MM.1S (cell line): Measurements from ENCODE around the gene WDR82.

Experiments
- EZH2phosphoT487 ChIP-seq: fragments of 300-600 bp; sonication (generic); IDR thresholded peaks from 2 replicates; pipeline ENCODE4 v1.6.1; 2018; ENCODE audit warnings: antibody characterized with exemption, low read length
- TF ChIP-seq, protein P1 (sequence below): fragments of 300-600 bp; sonication (generic); IDR thresholded peaks from 2 replicates; pipeline ENCODE4 v1.5.1; 2016; ENCODE audit warnings: antibody characterized with exemption, low read length, mixed read lengths

DNA sequence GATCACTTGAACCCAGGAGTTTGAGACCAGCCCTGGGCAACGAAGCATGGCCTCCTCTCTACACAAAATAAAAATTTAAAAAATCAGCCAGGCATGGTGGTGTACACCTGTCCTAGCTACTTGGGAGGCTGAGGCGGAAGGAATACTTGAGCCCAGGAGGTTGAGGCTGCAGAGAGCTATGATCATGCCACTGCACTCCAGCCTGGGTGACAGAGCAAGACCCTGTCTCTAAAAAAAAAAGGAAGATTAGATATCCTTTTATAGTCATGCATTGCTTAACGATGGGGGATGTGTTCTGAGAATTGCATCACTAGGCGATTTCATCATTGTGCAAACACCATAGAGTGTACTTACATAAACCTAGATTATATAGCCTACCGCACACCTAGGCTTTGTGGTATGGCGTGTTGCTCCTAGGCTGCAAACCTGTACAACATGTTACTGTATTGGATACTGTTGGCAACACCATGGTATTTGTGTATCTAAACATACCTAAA lies 67.9 kb downstream of the WDR82 start:
- TF ChIP-seq, protein P1, sequence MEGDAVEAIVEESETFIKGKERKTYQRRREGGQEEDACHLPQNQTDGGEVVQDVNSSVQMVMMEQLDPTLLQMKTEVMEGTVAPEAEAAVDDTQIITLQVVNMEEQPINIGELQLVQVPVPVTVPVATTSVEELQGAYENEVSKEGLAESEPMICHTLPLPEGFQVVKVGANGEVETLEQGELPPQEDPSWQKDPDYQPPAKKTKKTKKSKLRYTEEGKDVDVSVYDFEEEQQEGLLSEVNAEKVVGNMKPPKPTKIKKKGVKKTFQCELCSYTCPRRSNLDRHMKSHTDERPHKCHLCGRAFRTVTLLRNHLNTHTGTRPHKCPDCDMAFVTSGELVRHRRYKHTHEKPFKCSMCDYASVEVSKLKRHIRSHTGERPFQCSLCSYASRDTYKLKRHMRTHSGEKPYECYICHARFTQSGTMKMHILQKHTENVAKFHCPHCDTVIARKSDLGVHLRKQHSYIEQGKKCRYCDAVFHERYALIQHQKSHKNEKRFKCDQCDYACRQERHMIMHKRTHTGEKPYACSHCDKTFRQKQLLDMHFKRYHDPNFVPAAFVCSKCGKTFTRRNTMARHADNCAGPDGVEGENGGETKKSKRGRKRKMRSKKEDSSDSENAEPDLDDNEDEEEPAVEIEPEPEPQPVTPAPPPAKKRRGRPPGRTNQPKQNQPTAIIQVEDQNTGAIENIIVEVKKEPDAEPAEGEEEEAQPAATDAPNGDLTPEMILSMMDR: no peak
- no peak for TF ChIP-seq EZH2phosphoT487
